BE2C (cell line): ENCODE measurements around the gene CEP250.
A peak's percentile ranks its signal among the peaks of the same experiment; 100 is the strongest.

ENCODE experiments used
- DNase-seq: peaks from one replicate; pipeline ENCODE4 v3.0.0-alpha.2; 2020
- H3K27me3 ChIP-seq: fragments of 250-450 bp; sonication (Bioruptor Pico); 2 replicates; pipeline ENCODE4 v1.5.1; 2020; ENCODE audit warnings: mild to moderate bottlenecking
- H3K36me3 ChIP-seq: fragments of 250-450 bp; sonication (Bioruptor Pico); 2 replicates; pipeline ENCODE4 v1.5.1; 2020; ENCODE audit warnings: mild to moderate bottlenecking
- H3K4me1 ChIP-seq: fragments of 250-450 bp; sonication (Bioruptor Pico); 2 replicates; pipeline ENCODE4 v1.5.1; 2020
- H3K4me3 ChIP-seq: 2 replicates; pipeline ENCODE4 v1.5.1; 2011; ENCODE audit warnings: low read depth, low read length
- H3K9me3 ChIP-seq: fragments of 250-450 bp; sonication (Bioruptor Pico); 2 replicates; pipeline ENCODE4 v1.5.1; 2020
- CTCF ChIP-seq: IDR thresholded peaks from 2 replicates; pipeline ENCODE4 v1.5.1; 2012; ENCODE audit warnings: mild to moderate bottlenecking, low read depth, low read length

CEP250 gene

DNA sequence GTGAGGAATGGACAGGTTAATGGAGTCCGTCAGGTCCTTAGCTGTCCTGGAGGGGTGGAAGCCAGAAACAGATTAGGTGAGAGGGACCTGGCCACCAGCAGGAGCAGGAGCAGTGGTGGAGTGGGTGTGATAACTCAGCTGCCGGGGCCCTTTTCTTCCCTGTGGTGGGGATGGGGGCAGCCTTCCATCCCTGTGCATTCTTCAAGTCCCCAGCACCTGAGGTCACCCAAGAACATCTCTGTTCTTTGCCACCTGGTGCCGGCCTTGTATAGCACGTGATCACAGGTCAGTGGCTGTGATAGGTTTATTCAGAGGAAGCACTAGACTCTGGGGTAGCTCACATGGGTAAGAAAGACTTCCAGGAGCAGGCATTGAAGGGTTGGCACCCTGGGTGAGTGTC, 103.1 kb downstream of the CEP250 start:
- DNase-seq = no peak
- H3K9me3 ChIP-seq = no peaks in the 10 kb centered on the region
- peaks cover 18% of the 10 kb centered on the region for H3K36me3 ChIP-seq
- TF ChIP-seq CTCF = no peak
- H3K4me3 ChIP-seq = no peak overlapping the region
- H3K4me1 ChIP-seq = no peaks in the 10 kb centered on the region
- H3K27me3 ChIP-seq = no peaks in the 10 kb centered on the region

- Histone ChIP-seq H3K27me3 (no peaks in the 10 kb centered on the region), H3K4me3 (no peak overlapping the region), H3K4me1 (no peaks in the 10 kb centered on the region), H3K9me3 (no peaks in the 10 kb centered on the region), H3K36me3 (peaks cover 13% of the 10 kb centered on the region; the same call in 1 of the 2 replicates)
- TF ChIP-seq CTCF = no peak
- no peak for DNase-seq
These were observed 103.8 kb downstream of the CEP250 start for GRCh38 chr20:35559042-35559693.

GRCh38 chr20:35560105-35560511, 104.7 kb downstream of the CEP250 start:
- no peak for DNase-seq
- H3K4me1 ChIP-seq = no peaks in the 10 kb centered on the region
- peaks cover 13% of the 10 kb centered on the region; the same call in 1 of the 2 replicates for H3K36me3 ChIP-seq
- no peak overlapping the region for H3K4me3 ChIP-seq
- H3K9me3 ChIP-seq = no peaks in the 10 kb centered on the region
- H3K27me3 ChIP-seq = no peaks in the 10 kb centered on the region
- TF ChIP-seq CTCF = no peak

GRCh38 chr20:35560541-35560940, 105.1 kb downstream of the CEP250 start:
- H3K4me1 ChIP-seq = no peaks in the 10 kb centered on the region
- H3K9me3 ChIP-seq = no peaks in the 10 kb centered on the region
- TF ChIP-seq CTCF = no peak
- H3K27me3 ChIP-seq = no peaks in the 10 kb centered on the region
- H3K4me3 ChIP-seq = no peak overlapping the region
- peaks cover 13% of the 10 kb centered on the region; the same call in 1 of the 2 replicates for H3K36me3 ChIP-seq
- no peak for DNase-seq

- no peak overlapping the region for H3K4me3 ChIP-seq
- no peaks in the 10 kb centered on the region for H3K4me1 ChIP-seq
- peak; percentile 75 for TF ChIP-seq CTCF
- H3K36me3 ChIP-seq = peaks cover 9% of the 10 kb centered on the region; the same call in 1 of the 2 replicates
- no peaks in the 10 kb centered on the region for H3K9me3 ChIP-seq
- H3K27me3 ChIP-seq = no peaks in the 10 kb centered on the region
- peak; percentile 70 for DNase-seq
These were observed 105.9 kb downstream of the CEP250 start for GRCh38 chr20:35561268-35561667.

GRCh38 chr20:35561671-35562070, 106.3 kb downstream of the CEP250 start:
- no peak for DNase-seq

More at GRCh38 chr20:35561671-35562070, 106.3 kb downstream of the CEP250 start:
- Histone ChIP-seq H3K36me3 (peaks cover 5% of the 10 kb centered on the region; the same call in 1 of the 2 replicates), H3K4me1 (no peaks in the 10 kb centered on the region), H3K4me3 (no peak overlapping the region), H3K27me3 (no peaks in the 10 kb centered on the region), H3K9me3 (no peaks in the 10 kb centered on the region)
- TF ChIP-seq CTCF = no peak
